Measurements from ENCODE around the gene SGCA. TPM values are rescaled to one million over a fixed set of nuclear protein-coding genes. Genes with fewer than 3 reads are reported as not detected.

The SGCA gene
- total RNA-seq, 1 experiment from 2014 or later: not detected

GRCh38 chr17:50190293-50190602 is 24.4 kb downstream of the SGCA start:
- H3K4me1 ChIP-seq (replicated peaks; ENCODE audit: insufficient read depth): no peaks in the 10 kb centered on the region; the same call in 1 of the 2 replicates
- H3K4me3 ChIP-seq: no peak overlapping the region
- H4K20me1 ChIP-seq (ENCODE audit: insufficient read depth): no peaks in the 10 kb centered on the region
- DNase-seq: no peak
- no peak overlapping the region for H3K4me2 ChIP-seq
- intact Hi-C loops (cut with micrococcal nuclease; ENCODE audit: unreplicated experiment): no loop called here
- H3K36me3 ChIP-seq (ENCODE audit: low read depth): no peaks in the 10 kb centered on the region
- H3K27me3 ChIP-seq (ENCODE audit: insufficient read depth, low read depth): no peaks in the 10 kb centered on the region
- H2AFZ ChIP-seq: no peak overlapping the region
- TF ChIP-seq EZH2 (IDR thresholded peaks at IDR 0.05; ENCODE audit: low read depth): no peak
- no peak for TF ChIP-seq CTCF (conservative IDR thresholded peaks at IDR 0.05)
- H3F3A ChIP-seq (ENCODE audit: insufficient read depth, low read depth): no peaks in the 10 kb centered on the region
- no peak overlapping the region for H3K27ac ChIP-seq
- no peaks in the 10 kb centered on the region for H3K9me2 ChIP-seq (ENCODE audit: insufficient read depth)
- ChIA-PET CTCF (no interaction called here), POLR2A (ENCODE audit: unreplicated experiment) (interaction anchor here (0.6 kb wide), 1 partner anchor 17 kb away, joined by 4 read pairs; no protein-coding TSS in a partner anchor)
- H3K79me2 ChIP-seq (ENCODE audit: low read depth): no peaks in the 10 kb centered on the region
- no TSS peak for BruUV-seq (replicated peaks)
- no peaks in the 10 kb centered on the region for H3K9me3 ChIP-seq (ENCODE audit: insufficient read depth, low read depth)

DNA sequence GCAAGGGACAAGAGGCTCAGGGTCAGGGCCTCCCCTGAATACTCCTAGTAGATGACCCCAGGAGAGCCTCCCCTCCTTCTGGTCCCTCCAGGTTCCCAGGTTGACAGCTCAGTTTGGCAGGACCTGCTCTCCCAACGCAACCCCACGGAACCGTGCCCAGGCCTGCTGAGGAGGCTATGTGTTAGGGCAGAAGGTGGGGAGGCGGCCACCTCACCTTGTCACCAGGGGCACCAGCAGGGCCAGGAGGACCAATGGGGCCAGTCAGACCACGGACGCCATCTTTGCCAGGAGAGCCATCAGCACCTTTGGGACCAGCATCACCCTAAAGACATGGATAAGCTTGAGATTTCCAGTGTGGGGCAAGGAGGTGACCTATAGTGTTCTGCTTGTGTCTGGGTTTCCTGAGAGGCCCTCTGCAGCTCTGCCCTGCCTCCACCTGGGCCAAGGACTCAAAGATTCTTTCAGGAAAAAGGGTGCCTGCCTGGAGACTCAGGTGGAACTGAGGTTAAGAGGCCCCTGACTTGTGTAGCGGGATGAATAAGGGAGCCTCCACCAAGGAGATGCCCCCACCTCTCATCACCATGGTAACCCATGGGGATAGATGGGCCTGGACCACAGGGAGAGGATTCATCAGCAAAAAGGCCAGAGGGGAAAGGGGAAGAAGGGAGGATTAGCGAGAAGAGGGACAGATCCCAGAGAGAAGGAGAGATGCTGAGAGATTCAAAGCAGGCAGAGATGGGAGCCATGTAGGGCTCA is 25.0 kb downstream of the SGCA start:
- POLR2A ChIA-PET (ENCODE audit: unreplicated experiment): interaction anchor here (0.6 kb wide), 1 partner anchor 17 kb away, joined by 4 read pairs; no protein-coding TSS in a partner anchor
- no TSS peak for BruUV-seq (replicated peaks)
- H3K27ac ChIP-seq: no peak overlapping the region
- H3K4me2 ChIP-seq: no peak overlapping the region
- no peaks in the 10 kb centered on the region for H3K9me3 ChIP-seq (ENCODE audit: insufficient read depth, low read depth)
- CTCF ChIA-PET: no interaction called here
- intact Hi-C loops (cut with micrococcal nuclease; ENCODE audit: unreplicated experiment): no loop called here
- H3K9me2 ChIP-seq (ENCODE audit: insufficient read depth): no peaks in the 10 kb centered on the region
- no peak overlapping the region for H2AFZ ChIP-seq
- no peaks in the 10 kb centered on the region; the same call in 1 of the 2 replicates for H3F3A ChIP-seq (ENCODE audit: insufficient read depth, low read depth)
- DNase-seq: no peak
- no peaks in the 10 kb centered on the region for H4K20me1 ChIP-seq (ENCODE audit: insufficient read depth)
- no peak overlapping the region for H3K4me3 ChIP-seq
- no peaks in the 10 kb centered on the region for H3K79me2 ChIP-seq (ENCODE audit: low read depth)
- no peaks in the 10 kb centered on the region for H3K36me3 ChIP-seq (ENCODE audit: low read depth)
- H3K27me3 ChIP-seq (ENCODE audit: insufficient read depth, low read depth): no peaks in the 10 kb centered on the region
- no peak for TF ChIP-seq CTCF (conservative IDR thresholded peaks at IDR 0.05)
- no peak for TF ChIP-seq EZH2 (IDR thresholded peaks at IDR 0.05; ENCODE audit: low read depth)
- no peaks in the 10 kb centered on the region for H3K4me1 ChIP-seq (replicated peaks; ENCODE audit: insufficient read depth)

DNA sequence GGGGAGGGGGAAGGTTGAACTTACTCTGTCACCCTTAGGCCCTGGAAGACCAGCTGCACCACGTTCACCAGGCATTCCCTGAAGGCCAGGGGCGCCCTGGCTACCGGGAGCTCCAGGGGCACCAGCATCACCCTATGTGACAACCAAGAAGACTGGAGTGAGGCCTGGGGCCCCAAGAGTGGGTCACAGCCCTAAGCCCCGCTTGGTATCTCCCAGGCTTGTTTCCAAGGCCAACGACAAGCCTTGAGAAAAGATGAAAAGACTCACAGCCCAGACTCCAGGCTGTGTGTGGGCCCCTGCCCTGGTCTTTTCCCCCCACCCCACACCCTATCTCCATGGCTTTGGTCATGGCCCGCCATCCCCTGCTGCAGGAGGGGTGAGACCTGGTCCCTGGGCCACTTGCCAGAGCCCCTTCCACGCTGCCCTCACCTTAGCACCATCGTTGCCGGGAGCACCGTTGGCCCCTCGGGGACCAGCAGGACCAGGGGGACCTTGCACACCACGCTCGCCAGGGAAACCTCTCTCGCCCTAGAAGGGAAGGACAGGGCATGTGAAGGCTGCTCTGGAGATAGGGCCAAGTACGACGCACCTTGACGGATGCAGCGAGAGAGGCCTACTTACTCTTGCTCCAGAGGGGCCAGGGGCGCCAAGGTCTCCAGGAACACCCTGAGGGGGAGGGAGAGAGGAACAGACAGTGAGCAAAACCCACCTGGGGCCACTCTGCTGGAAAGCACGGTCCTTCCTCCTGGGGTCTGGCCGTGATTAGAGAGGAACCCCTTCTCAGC is 25.7 kb downstream of the SGCA start:
- no peak overlapping the region for H2AFZ ChIP-seq
- no peak overlapping the region for H3K27ac ChIP-seq
- no peak overlapping the region for H3K4me2 ChIP-seq
- H3K9me2 ChIP-seq (ENCODE audit: insufficient read depth): no peaks in the 10 kb centered on the region
- no TSS peak for BruUV-seq (replicated peaks)
- H3K4me1 ChIP-seq (replicated peaks; ENCODE audit: insufficient read depth): no peaks in the 10 kb centered on the region; the same call in 1 of the 2 replicates
- no peaks in the 10 kb centered on the region for H3K27me3 ChIP-seq (ENCODE audit: insufficient read depth, low read depth)
- no peaks in the 10 kb centered on the region for H3K9me3 ChIP-seq (ENCODE audit: insufficient read depth, low read depth)
- TF ChIP-seq CTCF (conservative IDR thresholded peaks at IDR 0.05) (no peak), EZH2 (IDR thresholded peaks at IDR 0.05; ENCODE audit: low read depth) (no peak)
- CTCF ChIA-PET: no interaction called here
- H3K36me3 ChIP-seq (ENCODE audit: low read depth): no peaks in the 10 kb centered on the region
- intact Hi-C loops (cut with micrococcal nuclease; ENCODE audit: unreplicated experiment): no loop called here
- no peak for DNase-seq
- POLR2A ChIA-PET (ENCODE audit: unreplicated experiment): no interaction called here
- no peaks in the 10 kb centered on the region; the same call in 1 of the 2 replicates for H3F3A ChIP-seq (ENCODE audit: insufficient read depth, low read depth)
- no peak overlapping the region for H3K4me3 ChIP-seq
- no peaks in the 10 kb centered on the region for H4K20me1 ChIP-seq (ENCODE audit: insufficient read depth)
- H3K79me2 ChIP-seq (ENCODE audit: low read depth): no peaks in the 10 kb centered on the region

All from PC-9 (cell line).